Measurements from ENCODE around the gene OR4D1.

The OR4D1 gene

GRCh38 chr17:58196610-58197009 lies 48.4 kb downstream of the OR4D1 start:
- no peak overlapping the region for H3K4me2 ChIP-seq (ENCODE audit: low read length)

GRCh38 chr17:58200024-58200633 lies 51.9 kb downstream of the OR4D1 start:
- no peak overlapping the region for H3K9ac ChIP-seq (ENCODE audit: low read depth, low read length)
- no peak overlapping the region for H3K4me3 ChIP-seq (ENCODE audit: low read length)
- peaks cover 40% of the 10 kb centered on the region for H3K27me3 ChIP-seq (ENCODE audit: control insufficient read depth, insufficient read depth, low read length)
- H3K4me2 ChIP-seq (ENCODE audit: low read length): no peak overlapping the region
- no peaks in the 10 kb centered on the region for H3K9me3 ChIP-seq (replicated peaks; ENCODE audit: low read length)
- H3K36me3 ChIP-seq (ENCODE audit: insufficient read depth, low read length): no peaks in the 10 kb centered on the region
- no peaks in the 10 kb centered on the region for H3K4me1 ChIP-seq (ENCODE audit: control insufficient read depth, insufficient read depth, low read length)

More at GRCh38 chr17:58196610-58197009, 48.4 kb downstream of the OR4D1 start:
- no peak overlapping the region for H3K4me3 ChIP-seq (ENCODE audit: low read length)
- no peaks in the 10 kb centered on the region for H3K36me3 ChIP-seq (ENCODE audit: insufficient read depth, low read length)
- no peak overlapping the region for H3K9ac ChIP-seq (ENCODE audit: low read depth, low read length)
- peaks cover 71% of the 10 kb centered on the region for H3K27me3 ChIP-seq (ENCODE audit: control insufficient read depth, insufficient read depth, low read length)
- H3K9me3 ChIP-seq (replicated peaks; ENCODE audit: low read length): no peaks in the 10 kb centered on the region
- H3K4me1 ChIP-seq (ENCODE audit: control insufficient read depth, insufficient read depth, low read length): no peaks in the 10 kb centered on the region

GRCh38 chr17:58202859-58203258 lies 54.7 kb downstream of the OR4D1 start:
- H3K9me3 ChIP-seq (replicated peaks; ENCODE audit: low read length): no peaks in the 10 kb centered on the region
- peaks cover 18% of the 10 kb centered on the region for H3K27me3 ChIP-seq (ENCODE audit: control insufficient read depth, insufficient read depth, low read length)
- no peak overlapping the region for H3K4me2 ChIP-seq (ENCODE audit: low read length)
- peaks cover 10% of the 10 kb centered on the region for H3K36me3 ChIP-seq (ENCODE audit: insufficient read depth, low read length)
- H3K9ac ChIP-seq (ENCODE audit: low read depth, low read length): no peak overlapping the region
- no peak overlapping the region for H3K4me3 ChIP-seq (ENCODE audit: low read length)
- no peaks in the 10 kb centered on the region for H3K4me1 ChIP-seq (ENCODE audit: control insufficient read depth, insufficient read depth, low read length)

GRCh38 chr17:58204796-58205195 lies 56.6 kb downstream of the OR4D1 start:
- peaks cover 7% of the 10 kb centered on the region for H3K27me3 ChIP-seq (ENCODE audit: control insufficient read depth, insufficient read depth, low read length)
- H3K4me2 ChIP-seq (ENCODE audit: low read length): no peak overlapping the region
- H3K9ac ChIP-seq (ENCODE audit: low read depth, low read length): no peak overlapping the region
- H3K4me1 ChIP-seq (ENCODE audit: control insufficient read depth, insufficient read depth, low read length): no peaks in the 10 kb centered on the region
- H3K4me3 ChIP-seq (ENCODE audit: low read length): no peak overlapping the region
- H3K9me3 ChIP-seq (replicated peaks; ENCODE audit: low read length): no peaks in the 10 kb centered on the region
- peaks cover 13% of the 10 kb centered on the region for H3K36me3 ChIP-seq (ENCODE audit: insufficient read depth, low read length)

- no peak overlapping the region for H3K4me3 ChIP-seq (ENCODE audit: low read length)
- no peaks in the 10 kb centered on the region for H3K4me1 ChIP-seq (ENCODE audit: control insufficient read depth, insufficient read depth, low read length)
- peaks cover 19% of the 10 kb centered on the region for H3K36me3 ChIP-seq (ENCODE audit: insufficient read depth, low read length)
- no peak overlapping the region for H3K4me2 ChIP-seq (ENCODE audit: low read length)
- no peaks in the 10 kb centered on the region for H3K9me3 ChIP-seq (replicated peaks; ENCODE audit: low read length)
- no peak overlapping the region for H3K9ac ChIP-seq (ENCODE audit: low read depth, low read length)
- H3K27me3 ChIP-seq (ENCODE audit: control insufficient read depth, insufficient read depth, low read length): no peaks in the 10 kb centered on the region
These were observed 57.8 kb downstream of the OR4D1 start for GRCh38 chr17:58205936-58206335.

GRCh38 chr17:58207451-58207850 lies 59.3 kb downstream of the OR4D1 start:
- Histone ChIP-seq H3K9ac (ENCODE audit: low read depth, low read length) (no peak overlapping the region), H3K9me3 (replicated peaks; ENCODE audit: low read length) (no peaks in the 10 kb centered on the region), H3K4me3 (ENCODE audit: low read length) (no peak overlapping the region), H3K27me3 (ENCODE audit: control insufficient read depth, insufficient read depth, low read length) (no peaks in the 10 kb centered on the region), H3K4me1 (ENCODE audit: control insufficient read depth, insufficient read depth, low read length) (no peaks in the 10 kb centered on the region), H3K36me3 (ENCODE audit: insufficient read depth, low read length) (peaks cover 19% of the 10 kb centered on the region), H3K4me2 (ENCODE audit: low read length) (no peak overlapping the region)

- no peaks in the 10 kb centered on the region for H3K4me1 ChIP-seq (ENCODE audit: control insufficient read depth, insufficient read depth, low read length)
- no peak overlapping the region for H3K4me2 ChIP-seq (ENCODE audit: low read length)
- no peaks in the 10 kb centered on the region for H3K9me3 ChIP-seq (replicated peaks; ENCODE audit: low read length)
- H3K4me3 ChIP-seq (ENCODE audit: low read length): no peak overlapping the region
- H3K36me3 ChIP-seq (ENCODE audit: insufficient read depth, low read length): peaks cover 19% of the 10 kb centered on the region
- no peak overlapping the region for H3K9ac ChIP-seq (ENCODE audit: low read depth, low read length)
- no peaks in the 10 kb centered on the region for H3K27me3 ChIP-seq (ENCODE audit: control insufficient read depth, insufficient read depth, low read length)
These were observed 60.2 kb downstream of the OR4D1 start for GRCh38 chr17:58208344-58208743.
